Omental fat pad (tissue), 4 donors: Measurements from ENCODE around the gene ZNF117. TPM values are rescaled to one million over a fixed set of nuclear protein-coding genes. Genes with fewer than 3 reads are reported as not detected.
A peak's percentile ranks its signal among the peaks of the same experiment; 100 is the strongest.
"Not testable (repeated sequence)": the region's sequence is repeated elsewhere in the genome, so short reads cannot be mapped to it uniquely, and the experiment has no call there.

Source experiments
- ATAC-seq: fragments of 150-250 bp; one replicate; pipeline ENCODE4 v1.9.1; 2016; ENCODE audit warnings: mild to moderate bottlenecking, moderate library complexity; ENCODE audit not compliant: low FRiP score
- DNase-seq: peaks from one replicate; pipeline ENCODE4 v3.0.0-alpha.2; 2019; ENCODE audit warnings: low spot score
- CTCF ChIP-seq, 3 donors: fragments of 450-650 bp; IDR thresholded peaks; one replicate each; pipeline ENCODE4 v1.5.1; 2016 to 2017; ENCODE audit warnings: antibody characterized with exemption in 3 of 3, mild to moderate bottlenecking in 3 of 3, moderate library complexity in 2 of 3
- total RNA-seq, 4 donors: library from RNA; depleted of rRNA; stranded (reverse); fragments of >200 nt; gene quantifications; one replicate each; pipeline ENCODE4 v1.1.0, GENCODE V29; 2016

ZNF117 gene
- 10 to 100 TPM; 16.3 to 47.3 (median 29.0) TPM for total RNA-seq

DNA sequence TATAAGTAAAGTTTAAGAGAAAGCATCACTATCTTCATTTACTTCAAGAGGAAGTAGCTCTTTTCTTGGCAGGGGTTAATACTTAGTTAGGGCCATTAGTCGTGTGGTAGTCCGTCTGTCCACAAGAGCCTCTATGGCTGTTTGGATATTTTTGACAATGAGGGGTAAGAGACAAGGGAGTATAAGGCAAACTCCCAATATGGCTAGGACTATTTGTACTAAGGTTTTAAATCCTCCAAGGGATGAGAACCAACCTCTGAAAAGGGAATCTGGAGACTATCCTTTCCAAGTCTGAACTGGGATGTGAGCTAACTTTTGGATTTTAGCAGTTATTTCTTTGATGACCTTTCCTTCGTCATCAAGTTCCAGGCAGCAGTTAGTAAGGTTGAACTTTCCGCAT is at the start of gene ZNF117:
Gene ZNF117, minus strand, starts transcription at position 101 of the 400 bp plus-strand sequence.
- no peak for TF ChIP-seq CTCF (IDR thresholded peaks at IDR 0.05)
- ATAC-seq: no peak

GRCh38 chr7:65038767-65039166 is 47.9 kb upstream of the ZNF117 start:
- not testable (repeated sequence) for DNase-seq
- peak; percentile 29 for ATAC-seq

More for the DNA sequence above, at the start of gene ZNF117:
- no peak for DNase-seq

DNA sequence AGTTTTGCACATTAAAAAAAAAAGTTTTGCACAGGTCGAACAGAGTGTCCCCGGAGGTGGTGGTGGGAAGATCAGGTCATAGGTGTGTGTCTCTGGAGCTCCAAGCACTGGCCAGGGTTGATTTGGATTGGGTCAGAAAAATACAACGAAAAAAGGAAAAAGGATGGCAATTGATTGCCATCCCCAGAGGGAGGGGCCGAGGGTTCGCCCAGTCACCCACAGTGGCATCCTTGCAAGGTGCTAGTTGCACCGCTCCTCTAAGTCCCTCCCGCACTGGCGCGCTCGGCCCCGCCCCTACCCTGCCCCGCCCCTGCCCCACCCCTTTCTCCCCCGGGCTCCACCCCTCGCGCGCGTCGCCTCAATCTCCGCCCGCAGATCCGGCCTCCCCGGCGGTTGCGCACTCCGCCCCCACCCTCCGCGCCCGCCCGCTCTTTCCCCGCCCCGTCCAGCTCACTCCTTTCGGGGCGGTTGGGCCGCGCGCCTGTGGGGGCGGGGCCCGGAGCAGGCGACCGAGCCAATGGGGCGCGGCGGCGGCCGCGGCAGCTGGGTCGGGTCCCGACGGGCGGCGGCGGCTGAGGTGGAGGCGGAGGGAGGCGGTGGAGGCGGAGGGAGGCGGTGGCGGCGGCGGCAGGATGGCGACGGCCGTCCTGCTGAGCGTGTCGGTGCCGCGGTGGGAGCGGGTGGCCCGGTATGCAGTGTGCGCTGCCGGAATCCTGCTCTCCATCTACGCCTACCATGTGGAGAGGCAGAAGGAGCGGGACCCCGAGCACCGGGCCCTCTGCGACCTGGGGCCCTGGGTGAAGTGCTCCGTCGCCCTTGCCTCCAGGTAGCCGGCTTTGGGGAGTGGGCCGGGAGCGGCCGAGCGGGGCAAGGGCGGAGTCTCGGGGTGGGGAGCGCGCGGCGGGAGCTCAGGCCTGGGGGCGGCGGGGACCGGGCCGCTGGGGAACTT is 47.2 kb upstream of the ZNF117 start:
- peak; percentile 97 for ATAC-seq

GRCh38 chr7:65036526-65036925 is 45.7 kb upstream of the ZNF117 start:
- not testable (repeated sequence) for DNase-seq, ATAC-seq

More for the DNA sequence above, 47.2 kb upstream of the ZNF117 start:
- peak; percentile 48 for DNase-seq
- no peak for TF ChIP-seq CTCF (IDR thresholded peaks at IDR 0.05)

DNA sequence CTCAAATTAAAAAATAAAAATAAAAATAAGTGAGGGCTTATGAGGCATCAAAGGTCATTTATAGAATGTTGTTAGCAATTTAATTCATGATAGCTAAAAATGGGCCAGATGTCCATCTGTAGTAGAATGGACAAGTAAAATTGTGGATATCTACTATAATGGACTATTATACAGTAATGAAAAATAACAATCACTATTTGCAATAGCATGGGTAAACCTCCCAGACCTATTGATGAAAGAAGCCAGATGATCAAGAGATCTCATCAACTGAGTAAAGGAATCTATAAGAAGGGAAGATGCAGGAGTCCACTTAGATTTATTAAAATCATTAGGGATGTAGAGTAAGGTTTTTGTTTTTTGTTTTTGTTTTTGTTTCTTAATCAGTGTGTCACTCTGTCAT is 44.6 kb upstream of the ZNF117 start:
- ATAC-seq, DNase-seq: not testable (repeated sequence)

DNA sequence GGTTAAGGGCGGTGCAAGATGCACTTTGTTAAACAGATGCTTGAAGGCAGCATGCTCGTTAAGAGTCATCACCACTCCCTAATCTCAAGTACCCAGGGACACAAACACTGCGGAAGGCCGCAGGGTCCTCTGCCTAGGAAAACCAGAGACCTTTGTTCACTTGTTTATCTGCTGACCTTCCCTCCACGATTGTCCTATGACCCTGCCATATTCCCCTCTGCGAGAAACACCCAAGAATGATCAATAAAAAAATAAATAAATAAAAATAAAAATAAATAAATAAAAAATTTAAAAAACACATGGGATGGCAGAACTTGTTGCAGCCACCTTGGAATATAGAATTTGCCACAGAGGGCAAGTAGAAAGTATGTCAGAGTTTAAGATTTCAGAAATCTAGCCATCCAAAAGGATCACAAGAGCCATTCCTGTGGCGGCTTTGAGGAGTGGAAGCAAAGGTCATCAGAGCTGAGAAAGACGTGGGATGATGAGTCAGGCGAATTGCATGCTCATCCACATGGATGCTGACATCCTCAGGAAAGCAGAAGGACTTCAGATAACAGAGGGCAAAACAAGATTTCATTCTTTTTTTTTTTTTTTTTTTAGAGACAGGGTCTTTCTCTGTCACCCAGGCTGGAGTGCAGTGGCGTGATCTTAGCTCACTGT is 43.4 kb upstream of the ZNF117 start:
- not testable (repeated sequence) for ATAC-seq, DNase-seq

DNA sequence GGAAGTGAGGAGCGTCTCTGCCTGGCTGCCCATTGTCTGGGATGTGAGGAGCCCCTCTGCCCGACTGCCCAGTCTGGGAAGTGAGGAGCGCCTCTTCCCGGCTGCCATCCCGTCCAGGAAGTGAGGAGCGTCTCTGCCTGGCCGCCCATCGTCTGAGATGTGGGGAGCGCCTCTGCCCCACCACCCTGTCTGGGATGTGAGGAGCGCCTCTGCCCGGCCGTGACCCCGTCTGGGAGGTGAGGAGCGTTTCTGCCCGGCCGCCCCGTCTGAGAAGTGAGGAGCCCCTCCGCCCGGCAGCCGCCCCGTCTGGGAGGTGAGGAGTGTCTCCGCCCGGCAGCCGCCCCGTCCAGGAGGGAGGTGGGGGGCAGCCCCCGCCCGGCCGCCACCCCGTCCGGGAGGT is 42.6 kb upstream of the ZNF117 start:
- not testable (repeated sequence) for DNase-seq, ATAC-seq

GRCh38 chr7:65025023-65025422 is 34.2 kb upstream of the ZNF117 start:
- ATAC-seq, DNase-seq: not testable (repeated sequence)

DNA sequence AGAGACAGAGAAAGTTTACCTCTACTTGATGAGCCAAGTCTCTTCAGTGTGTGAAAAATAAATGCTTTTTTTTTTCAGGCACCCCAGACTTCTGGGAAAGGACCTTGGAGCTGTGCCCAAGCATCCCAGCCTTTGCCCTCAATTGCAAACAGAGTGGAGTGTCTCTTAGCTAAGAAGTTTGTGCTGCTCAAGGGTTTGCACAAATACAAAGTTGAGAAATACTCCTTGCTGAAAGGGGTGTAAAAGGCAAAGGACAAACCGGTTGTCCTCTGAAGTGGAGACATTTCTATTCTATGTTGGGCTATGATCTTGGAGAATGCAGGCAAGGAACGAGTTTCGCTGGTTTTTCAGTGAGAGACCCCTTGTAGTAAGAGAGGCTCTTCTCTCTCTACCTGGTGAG is 30.1 kb upstream of the ZNF117 start:
- not testable (repeated sequence) for ATAC-seq, DNase-seq

DNA sequence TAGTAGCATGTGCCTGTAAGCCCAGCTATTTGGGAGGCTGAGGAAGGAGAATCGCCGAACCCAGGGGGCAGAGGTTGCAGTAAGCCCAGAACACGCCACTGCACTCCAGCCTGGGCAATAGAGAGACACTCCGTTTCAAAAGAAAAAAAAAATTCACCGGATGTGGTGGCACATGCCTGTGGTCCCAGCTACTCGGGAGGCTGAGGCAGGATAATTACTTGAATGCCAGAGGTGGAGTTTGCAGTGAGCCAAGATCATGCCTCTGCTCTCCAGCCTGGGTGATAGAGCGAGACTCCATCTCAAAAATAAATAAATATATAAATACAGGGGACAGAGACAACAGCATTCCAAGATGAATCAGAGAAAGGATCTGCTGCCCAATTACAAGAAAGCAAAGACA is 19.0 kb upstream of the ZNF117 start:
- not testable (repeated sequence) for DNase-seq, ATAC-seq

GRCh38 chr7:65009394-65009793 is 18.6 kb upstream of the ZNF117 start:
- ATAC-seq, DNase-seq: not testable (repeated sequence)

DNA sequence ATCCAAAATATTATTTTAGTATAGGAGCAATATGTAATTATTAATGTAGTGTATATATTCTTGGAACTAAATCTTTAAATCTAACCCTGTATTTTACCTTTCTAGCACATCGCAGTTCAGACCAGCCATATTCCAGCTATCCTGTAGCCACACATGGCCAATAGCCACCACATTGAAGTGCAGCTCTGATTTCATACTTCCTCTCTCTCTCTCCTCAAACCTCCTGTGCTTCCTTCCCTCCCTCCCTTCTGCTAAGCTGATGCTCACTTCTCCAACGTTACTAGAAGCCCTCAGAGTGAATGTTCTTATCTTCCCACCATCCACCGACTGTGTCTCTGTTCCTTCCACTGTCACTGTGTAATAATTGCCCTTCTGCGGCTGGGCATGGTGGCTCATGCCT is 16.2 kb upstream of the ZNF117 start:
- ATAC-seq, DNase-seq: not testable (repeated sequence)
